ENCODE measurements around the gene SNIP1.

The SNIP1 gene

DNA sequence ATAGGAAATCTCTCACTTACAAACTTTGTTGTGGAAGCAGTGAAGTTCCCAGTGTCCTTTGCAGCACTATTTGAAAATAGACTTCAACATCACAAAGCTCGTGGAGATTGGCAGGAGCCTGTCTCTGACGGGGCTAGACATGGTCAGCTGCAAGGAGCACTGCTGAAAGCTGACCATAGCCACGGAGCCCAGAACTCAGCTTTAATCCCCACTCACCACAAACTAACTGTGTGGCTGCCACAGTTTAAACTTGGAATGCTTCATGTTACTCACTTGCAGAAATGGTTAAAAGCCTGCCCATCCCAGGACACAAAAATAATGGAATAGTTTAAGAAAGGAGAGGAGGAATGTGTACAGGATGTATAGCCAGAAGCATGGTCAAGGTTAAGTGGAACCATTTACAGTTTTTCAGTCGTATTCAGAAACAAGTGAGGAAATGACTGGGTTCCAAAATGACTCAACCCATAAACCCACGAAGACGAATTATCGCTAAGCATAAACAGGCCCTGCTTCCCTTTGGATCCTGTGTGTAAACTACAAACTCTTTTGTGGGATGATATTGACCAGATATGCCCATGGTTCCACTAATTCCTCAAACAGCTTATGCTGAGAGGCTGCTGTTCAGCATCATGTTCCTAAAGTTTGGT is 20.9 kb upstream of the SNIP1 start:
- Histone ChIP-seq H3K4me2 (ENCODE audit: low read length) (no peak overlapping the region), H3K9me3 (ENCODE audit: low read length) (no peaks in the 10 kb centered on the region), H3K4me1 (ENCODE audit: insufficient read depth, low read length, severe bottlenecking) (no peaks in the 10 kb centered on the region), H3F3A (ENCODE audit: insufficient read depth, low read length) (no peaks in the 10 kb centered on the region), H3K36me3 (ENCODE audit: insufficient read depth, low read length) (peaks cover 96% of the 10 kb centered on the region), H3K79me2 (ENCODE audit: insufficient read depth, low read length) (no peaks in the 10 kb centered on the region), H3K27me3 (ENCODE audit: insufficient read depth, low read length) (no peaks in the 10 kb centered on the region), H3K9me2 (ENCODE audit: low read depth, low read length) (no peaks in the 10 kb centered on the region), H3K4me3 (ENCODE audit: low read depth, low read length, poor library complexity, severe bottlenecking) (no peak overlapping the region), H3K27ac (ENCODE audit: low read depth, low read length, poor library complexity, severe bottlenecking) (no peak overlapping the region), H2AFZ (ENCODE audit: low read length) (no peak overlapping the region), H3K9ac (ENCODE audit: low read length) (no peak overlapping the region), H4K20me1 (ENCODE audit: insufficient read depth, low read length) (no peaks in the 10 kb centered on the region)
- TF ChIP-seq, protein P1, sequence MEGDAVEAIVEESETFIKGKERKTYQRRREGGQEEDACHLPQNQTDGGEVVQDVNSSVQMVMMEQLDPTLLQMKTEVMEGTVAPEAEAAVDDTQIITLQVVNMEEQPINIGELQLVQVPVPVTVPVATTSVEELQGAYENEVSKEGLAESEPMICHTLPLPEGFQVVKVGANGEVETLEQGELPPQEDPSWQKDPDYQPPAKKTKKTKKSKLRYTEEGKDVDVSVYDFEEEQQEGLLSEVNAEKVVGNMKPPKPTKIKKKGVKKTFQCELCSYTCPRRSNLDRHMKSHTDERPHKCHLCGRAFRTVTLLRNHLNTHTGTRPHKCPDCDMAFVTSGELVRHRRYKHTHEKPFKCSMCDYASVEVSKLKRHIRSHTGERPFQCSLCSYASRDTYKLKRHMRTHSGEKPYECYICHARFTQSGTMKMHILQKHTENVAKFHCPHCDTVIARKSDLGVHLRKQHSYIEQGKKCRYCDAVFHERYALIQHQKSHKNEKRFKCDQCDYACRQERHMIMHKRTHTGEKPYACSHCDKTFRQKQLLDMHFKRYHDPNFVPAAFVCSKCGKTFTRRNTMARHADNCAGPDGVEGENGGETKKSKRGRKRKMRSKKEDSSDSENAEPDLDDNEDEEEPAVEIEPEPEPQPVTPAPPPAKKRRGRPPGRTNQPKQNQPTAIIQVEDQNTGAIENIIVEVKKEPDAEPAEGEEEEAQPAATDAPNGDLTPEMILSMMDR (IDR thresholded peaks at IDR 0.05; ENCODE audit: low read length) = no peak
- no peak for TF ChIP-seq EZH2 (IDR thresholded peaks at IDR 0.05; ENCODE audit: borderline replicate concordance, low read length)

DNA sequence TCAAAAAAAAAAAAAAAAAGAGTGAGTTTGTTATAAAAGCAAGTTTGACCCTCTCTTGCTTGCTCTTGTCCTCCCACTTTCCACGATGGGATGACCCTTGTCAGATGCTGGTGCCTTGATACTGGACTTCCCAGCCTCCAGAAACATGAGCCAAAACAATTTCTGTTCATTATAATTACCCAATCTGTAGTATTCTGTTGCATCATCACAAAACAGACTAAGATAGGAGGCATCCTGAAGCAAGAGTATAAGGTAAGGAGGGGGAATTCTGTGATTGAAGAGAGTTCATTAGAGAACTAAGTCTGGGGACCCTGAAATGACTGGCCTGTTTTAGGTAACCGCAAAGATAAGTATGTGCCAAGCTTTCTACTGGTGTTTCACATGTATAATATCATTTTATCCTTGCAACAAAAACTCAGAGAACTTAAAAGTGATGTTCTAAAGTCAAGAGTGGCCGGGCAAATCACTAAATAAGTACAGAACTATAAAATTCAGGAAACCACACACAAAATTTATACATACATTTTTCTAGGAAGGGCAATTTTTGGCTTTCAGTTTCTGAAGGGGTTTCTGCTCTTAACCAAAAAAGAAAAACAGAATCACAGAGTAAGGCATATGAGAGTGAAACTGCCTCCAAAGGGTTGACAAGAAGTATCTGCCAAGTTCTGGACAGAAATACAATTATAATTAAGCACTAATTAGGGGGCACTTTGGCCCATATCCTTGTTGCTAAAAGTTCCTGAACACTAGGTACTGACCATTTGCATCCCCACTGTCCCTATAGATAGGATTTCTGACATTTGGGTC is 16.6 kb upstream of the SNIP1 start:
- TF ChIP-seq, protein P1 (IDR thresholded peaks at IDR 0.05; ENCODE audit: low read length) = no peak
- TF ChIP-seq EZH2 (IDR thresholded peaks at IDR 0.05; ENCODE audit: borderline replicate concordance, low read length) = no peak
- H3K9me3 ChIP-seq (ENCODE audit: low read length) = no peaks in the 10 kb centered on the region
- no peak overlapping the region for H2AFZ ChIP-seq (ENCODE audit: low read length)
- H3K9ac ChIP-seq (ENCODE audit: low read length) = no peak overlapping the region
- H3K9me2 ChIP-seq (ENCODE audit: low read depth, low read length) = no peaks in the 10 kb centered on the region
- H3K79me2 ChIP-seq (ENCODE audit: insufficient read depth, low read length) = no peaks in the 10 kb centered on the region
- no peaks in the 10 kb centered on the region for H3K27me3 ChIP-seq (ENCODE audit: insufficient read depth, low read length)
- H3K4me1 ChIP-seq (ENCODE audit: insufficient read depth, low read length, severe bottlenecking) = no peaks in the 10 kb centered on the region
- no peaks in the 10 kb centered on the region for H3F3A ChIP-seq (ENCODE audit: insufficient read depth, low read length)
- no peak overlapping the region for H3K4me2 ChIP-seq (ENCODE audit: low read length)
- H3K27ac ChIP-seq (ENCODE audit: low read depth, low read length, poor library complexity, severe bottlenecking) = no peak overlapping the region
- peaks cover 97% of the 10 kb centered on the region for H3K36me3 ChIP-seq (ENCODE audit: insufficient read depth, low read length)
- H3K4me3 ChIP-seq (ENCODE audit: low read depth, low read length, poor library complexity, severe bottlenecking) = no peak overlapping the region
- H4K20me1 ChIP-seq (ENCODE audit: insufficient read depth, low read length) = no peaks in the 10 kb centered on the region

DNA sequence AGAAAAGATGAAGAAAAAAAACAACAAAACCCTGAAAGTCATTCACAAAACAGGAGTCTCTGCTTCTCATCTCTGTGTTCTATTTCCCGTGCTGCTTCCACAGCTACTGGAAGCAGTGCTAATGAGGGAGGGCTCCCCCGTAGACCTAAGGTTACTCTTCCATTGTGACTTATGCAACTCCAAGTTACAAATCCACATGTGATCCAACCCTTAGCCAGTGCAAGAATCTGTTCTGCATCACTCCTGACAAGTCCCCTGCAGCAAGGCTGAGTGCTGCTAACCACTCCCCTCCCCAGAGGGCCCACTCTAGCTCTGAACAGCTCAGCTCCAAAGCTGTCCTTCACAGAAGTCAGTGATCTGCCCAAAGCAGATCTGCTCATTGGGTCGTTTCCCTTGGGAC is 12.9 kb upstream of the SNIP1 start:
- no peaks in the 10 kb centered on the region for H3F3A ChIP-seq (ENCODE audit: insufficient read depth, low read length)
- TF ChIP-seq, protein P1 (IDR thresholded peaks at IDR 0.05; ENCODE audit: low read length) = no peak
- no peak for TF ChIP-seq EZH2 (IDR thresholded peaks at IDR 0.05; ENCODE audit: borderline replicate concordance, low read length)
- H3K9me2 ChIP-seq (ENCODE audit: low read depth, low read length) = no peaks in the 10 kb centered on the region

More for the DNA sequence above, 12.9 kb upstream of the SNIP1 start:
- Histone ChIP-seq H3K9me3 (ENCODE audit: low read length) (no peaks in the 10 kb centered on the region), H3K27me3 (ENCODE audit: insufficient read depth, low read length) (no peaks in the 10 kb centered on the region), H3K36me3 (ENCODE audit: insufficient read depth, low read length) (peaks cover 73% of the 10 kb centered on the region), H3K79me2 (ENCODE audit: insufficient read depth, low read length) (no peaks in the 10 kb centered on the region), H3K4me3 (ENCODE audit: low read depth, low read length, poor library complexity, severe bottlenecking) (no peak overlapping the region), H4K20me1 (ENCODE audit: insufficient read depth, low read length) (no peaks in the 10 kb centered on the region), H3K9ac (ENCODE audit: low read length) (no peak overlapping the region), H3K4me1 (ENCODE audit: insufficient read depth, low read length, severe bottlenecking) (no peaks in the 10 kb centered on the region), H2AFZ (ENCODE audit: low read length) (no peak overlapping the region), H3K4me2 (ENCODE audit: low read length) (no peak overlapping the region), H3K27ac (ENCODE audit: low read depth, low read length, poor library complexity, severe bottlenecking) (no peak overlapping the region)
